ENCODE results near the gene PTPRN2. TPM values are rescaled to one million over a fixed set of nuclear protein-coding genes. Genes with fewer than 3 reads are reported as not detected.

The PTPRN2 gene
- total and polyA plus RNA-seq, 9 of the 15 experiments (the other 6 are each of a cell fraction or from before 2014, with no cell fraction given): not detected

DNA sequence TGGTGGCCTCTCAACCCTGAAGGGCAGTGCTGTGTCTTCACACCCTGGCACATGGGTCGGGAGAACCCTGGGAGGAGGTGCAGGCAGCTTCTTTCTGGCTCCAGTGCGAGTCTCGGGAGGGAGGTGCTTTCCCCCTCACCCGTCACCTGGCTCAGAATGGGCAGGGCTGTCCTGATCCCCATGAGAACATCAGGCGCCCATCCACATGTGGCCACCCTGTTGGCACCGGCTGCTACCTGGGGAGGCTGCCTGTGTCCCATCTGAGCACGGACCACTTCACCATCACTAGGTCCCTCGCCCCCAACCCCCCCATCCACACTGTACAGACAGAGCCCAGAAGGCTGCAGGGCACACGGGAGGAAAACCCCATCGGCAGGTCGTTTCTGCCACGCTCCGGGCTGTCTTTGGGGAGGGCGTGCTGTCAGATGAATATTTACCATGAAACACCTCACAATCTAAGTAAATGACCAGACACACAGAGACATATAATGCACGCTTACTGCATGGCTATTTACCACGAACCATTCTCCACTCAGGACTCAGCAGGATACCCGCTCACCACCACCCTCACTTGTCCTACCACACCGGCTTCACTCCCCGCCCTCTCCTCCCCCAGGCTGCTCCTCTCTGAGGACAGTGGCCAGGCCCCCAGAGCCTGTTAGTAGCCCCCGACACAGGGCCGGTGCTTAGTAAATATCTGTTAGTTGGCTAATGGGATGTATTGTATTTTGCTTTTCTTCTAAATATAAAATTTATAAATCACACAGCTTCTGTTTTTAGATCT lies 968.6 kb downstream of the PTPRN2 start:
- Histone ChIP-seq H3K27ac (ENCODE audit: extremely low read depth, low read depth, low read length) (no peak overlapping the region), H3K4me3 (no peak overlapping the region), H3K79me2 (ENCODE audit: control insufficient read depth, insufficient read depth, low read length) (no peaks in the 10 kb centered on the region), H3K9me1 (ENCODE audit: control insufficient read depth, insufficient read depth, low read length) (peaks cover 6% of the 10 kb centered on the region), H3K4me2 (ENCODE audit: insufficient read depth, low read length) (no peak overlapping the region), H3K27me3 (ENCODE audit: control insufficient read depth in 2 of 2, insufficient read depth in 2 of 2, low read length in 2 of 2) (peaks cover 81 to 89% of the 10 kb centered on the region in 2 experiments), H3K9ac (ENCODE audit: insufficient read depth in 1 of 2, low read depth in 2 of 2, low read length in 2 of 2) (no peak overlapping the region), H3K36me3 (ENCODE audit: control insufficient read depth, insufficient read depth, low read length) (no peaks in the 10 kb centered on the region), H2AFZ (ENCODE audit: low read depth, low read length) (no peak overlapping the region), H4K20me1 (replicated peaks; ENCODE audit: control insufficient read depth, insufficient read depth, low read length) (peaks cover 20% of the 10 kb centered on the region), H3K9me3 (replicated peaks; ENCODE audit: control insufficient read depth, insufficient read depth, low read depth, low read length) (no peaks in the 10 kb centered on the region), H3K4me1 (replicated peaks in 1 of 2; ENCODE audit: control insufficient read depth in 2 of 2, insufficient read depth in 2 of 2, low read length in 2 of 2) (peaks cover 0 to 2% of the 10 kb centered on the region in 2 experiments; a peak in 1 of 5 replicates)
- no peak for DNase-seq (ENCODE audit: extremely low read depth in 1 of 4, low spot score in 3 of 4)
- POLR2A ChIA-PET: no interaction called here
- FAIRE-seq: no peak
- in situ Hi-C loops (cut with MboI) (no loop called here), intact Hi-C loops (cut with micrococcal nuclease) (no loop called here)
- WGBS (ENCODE audit: insufficient coverage, low coverage, missing lambda C conversion rate): 2% methylated on average over 21 of the region's 21 CpGs
- BruUV-seq (replicated peaks): no TSS peak
- no peak for ATAC-seq
- CTCF ChIA-PET (ENCODE audit: low intra/inter-chr PET ratio): no interaction called here
- TF ChIP-seq PRPF4 (IDR thresholded peaks at IDR 0.05; ENCODE audit: insufficient read depth, low read depth, low read length, poor library complexity, severe bottlenecking) (no peak), ZBTB17 (CRISPR knock-in tag; IDR thresholded peaks at IDR 0.05) (no peak), HDAC6 (IDR thresholded peaks at IDR 0.05; ENCODE audit: low read depth, low read length) (no peak), COPS2 (conservative IDR thresholded peaks at IDR 0.05) (no peak), POLR2G (IDR thresholded peaks at IDR 0.05; ENCODE audit: low read depth, low read length) (no peak), FOXM1 (IDR thresholded peaks at IDR 0.05; ENCODE audit: low read depth) (no peak), FOXM1 (CRISPR knock-in tag; IDR thresholded peaks at IDR 0.05; ENCODE audit: low read depth) (no peak), ZNF507 (tag; conservative IDR thresholded peaks at IDR 0.05) (no peak), ZNF3 (CRISPR knock-in tag; IDR thresholded peaks at IDR 0.05) (no peak), CBX2 (IDR thresholded peaks at IDR 0.05; ENCODE audit: insufficient read depth, low read length, poor library complexity, severe bottlenecking) (no peak), MTA2 (IDR thresholded peaks at IDR 0.05; ENCODE audit: low read depth) (no peak), ARID1B (IDR thresholded peaks at IDR 0.05) (no peak)
- TF ChIP-seq, protein P1, sequence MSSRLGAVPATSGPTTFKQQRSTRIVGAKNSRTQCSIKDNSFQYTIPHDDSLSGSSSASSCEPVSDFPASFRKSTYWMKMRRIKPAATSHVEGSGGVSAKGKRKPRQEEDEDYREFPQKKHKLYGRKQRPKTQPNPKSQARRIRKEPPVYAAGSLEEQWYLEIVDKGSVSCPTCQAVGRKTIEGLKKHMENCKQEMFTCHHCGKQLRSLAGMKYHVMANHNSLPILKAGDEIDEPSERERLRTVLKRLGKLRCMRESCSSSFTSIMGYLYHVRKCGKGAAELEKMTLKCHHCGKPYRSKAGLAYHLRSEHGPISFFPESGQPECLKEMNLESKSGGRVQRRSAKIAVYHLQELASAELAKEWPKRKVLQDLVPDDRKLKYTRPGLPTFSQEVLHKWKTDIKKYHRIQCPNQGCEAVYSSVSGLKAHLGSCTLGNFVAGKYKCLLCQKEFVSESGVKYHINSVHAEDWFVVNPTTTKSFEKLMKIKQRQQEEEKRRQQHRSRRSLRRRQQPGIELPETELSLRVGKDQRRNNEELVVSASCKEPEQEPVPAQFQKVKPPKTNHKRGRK (tag; IDR thresholded peaks at IDR 0.05): no peak
- TF ChIP-seq, protein P2, sequence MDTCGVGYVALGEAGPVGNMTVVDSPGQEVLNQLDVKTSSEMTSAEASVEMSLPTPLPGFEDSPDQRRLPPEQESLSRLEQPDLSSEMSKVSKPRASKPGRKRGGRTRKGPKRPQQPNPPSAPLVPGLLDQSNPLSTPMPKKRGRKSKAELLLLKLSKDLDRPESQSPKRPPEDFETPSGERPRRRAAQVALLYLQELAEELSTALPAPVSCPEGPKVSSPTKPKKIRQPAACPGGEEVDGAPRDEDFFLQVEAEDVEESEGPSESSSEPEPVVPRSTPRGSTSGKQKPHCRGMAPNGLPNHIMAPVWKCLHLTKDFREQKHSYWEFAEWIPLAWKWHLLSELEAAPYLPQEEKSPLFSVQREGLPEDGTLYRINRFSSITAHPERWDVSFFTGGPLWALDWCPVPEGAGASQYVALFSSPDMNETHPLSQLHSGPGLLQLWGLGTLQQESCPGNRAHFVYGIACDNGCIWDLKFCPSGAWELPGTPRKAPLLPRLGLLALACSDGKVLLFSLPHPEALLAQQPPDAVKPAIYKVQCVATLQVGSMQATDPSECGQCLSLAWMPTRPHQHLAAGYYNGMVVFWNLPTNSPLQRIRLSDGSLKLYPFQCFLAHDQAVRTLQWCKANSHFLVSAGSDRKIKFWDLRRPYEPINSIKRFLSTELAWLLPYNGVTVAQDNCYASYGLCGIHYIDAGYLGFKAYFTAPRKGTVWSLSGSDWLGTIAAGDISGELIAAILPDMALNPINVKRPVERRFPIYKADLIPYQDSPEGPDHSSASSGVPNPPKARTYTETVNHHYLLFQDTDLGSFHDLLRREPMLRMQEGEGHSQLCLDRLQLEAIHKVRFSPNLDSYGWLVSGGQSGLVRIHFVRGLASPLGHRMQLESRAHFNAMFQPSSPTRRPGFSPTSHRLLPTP (IDR thresholded peaks at IDR 0.05; ENCODE audit: borderline replicate concordance, extremely low read depth, insufficient read length): no peak
